Caco-2 (cell line): ENCODE results near the gene GPC6. TPM values are rescaled to one million over a fixed set of nuclear protein-coding genes. Genes with fewer than 3 reads are reported as not detected.
"Not testable (repeated sequence)": the region's sequence is repeated elsewhere in the genome, so short reads cannot be mapped to it uniquely, and the experiment has no call there.

ENCODE experiments used
- BruUV-seq: library from RNA; stranded (reverse); fragments of 400-500 nt; replicated peaks from 2 replicates; lab custom pipeline; 2021; lab: Mats Ljungman, UMichigan
- CTCF ChIA-PET: fragments of 300-600 bp; sonication (Branson Sonifier 250); formaldehyde crosslinking; loops from one replicate; lab custom pipeline; 2022; ENCODE audit warnings: antibody characterized with exemption; lab: Charles Lee
- POLR2A ChIA-PET: fragments of 300-600 bp; sonication (Branson Sonifier 250); formaldehyde crosslinking; loops from one replicate; lab custom pipeline; 2022; ENCODE audit warnings: antibody characterized with exemption; lab: Charles Lee
- DNase-seq, 2 experiments: peaks; one replicate each; pipeline versions ENCODE4 v3.0.0 to v3.0.0-alpha.2; 2020 to 2022
- H3K27me3 ChIP-seq: replicated peaks from 2 replicates; pipeline ENCODE4 v1.6.0; 2011; ENCODE audit warnings: low read length; ENCODE audit not compliant: control insufficient read depth, insufficient read depth
- H3K36me3 ChIP-seq: 2 replicates; pipeline ENCODE4 v1.5.1; 2011; ENCODE audit warnings: low read length; ENCODE audit not compliant: control insufficient read depth, insufficient read depth
- H3K4me1 ChIP-seq: fragments of 250-450 bp; sonication (Bioruptor Pico); 2 replicates; pipeline ENCODE4 v1.5.1; 2020; ENCODE audit warnings: mild to moderate bottlenecking
- H3K4me3 ChIP-seq: 2 replicates; pipeline ENCODE4 v1.5.1; 2011; ENCODE audit warnings: low read depth, mild to moderate bottlenecking, control low read depth, low read length
- H3K9me3 ChIP-seq: fragments of 250-450 bp; sonication (Bioruptor Pico); 2 replicates; pipeline ENCODE4 v1.5.1; 2020; ENCODE audit warnings: mild to moderate bottlenecking, moderate library complexity
- H3K27ac Mint-ChIP-seq: one replicate; pipeline ENCODE4 v1.8.0; 2022; ENCODE audit warnings: mixed read lengths; ENCODE audit not compliant: unreplicated experiment
- H3K27me3 Mint-ChIP-seq: one replicate; pipeline ENCODE4 v1.8.0; 2022; ENCODE audit warnings: mixed read lengths; ENCODE audit not compliant: insufficient read depth, unreplicated experiment
- H3K36me3 Mint-ChIP-seq: one replicate; pipeline ENCODE4 v1.8.0; 2022; ENCODE audit warnings: mild to moderate bottlenecking, mixed read lengths; ENCODE audit not compliant: insufficient read depth, unreplicated experiment
- H3K4me1 Mint-ChIP-seq: one replicate; pipeline ENCODE4 v1.8.0; 2022; ENCODE audit warnings: low read depth, mixed read lengths; ENCODE audit not compliant: unreplicated experiment
- H3K4me3 Mint-ChIP-seq: one replicate; pipeline ENCODE4 v1.8.0; 2022; ENCODE audit warnings: mild to moderate bottlenecking, moderate library complexity, mixed read lengths; ENCODE audit not compliant: unreplicated experiment
- H3K9me3 Mint-ChIP-seq: one replicate; pipeline ENCODE4 v1.8.0; 2022; ENCODE audit warnings: mixed read lengths; ENCODE audit not compliant: unreplicated experiment
- CTCF ChIP-seq, 2 experiments: fragments of 200-600 bp in 1 of 2; IDR thresholded peaks; 1 replicate in 1 of 2; 2 replicates in 1 of 2; pipeline versions ENCODE4 v1.5.1 to v1.8.0; 2011 to 2022; ENCODE audit warnings: antibody characterized with exemption in 1 of 2, control low read depth in 1 of 2, inconsistent platforms in 1 of 2, low read depth in 1 of 2, low read length in 1 of 2, mild to moderate bottlenecking in 1 of 2, moderate library complexity in 1 of 2; ENCODE audit not compliant: insufficient read depth in 1 of 2, severe bottlenecking in 1 of 2, unreplicated experiment in 1 of 2
- intact Hi-C: fragments of 100-400 bp; cut with micrococcal nuclease; formaldehyde crosslinking; loops from one replicate; pipeline ENCODE4 v1.10.0; 2022; ENCODE audit not compliant: unreplicated experiment
- total RNA-seq: library from RNA; stranded (reverse); gene quantifications from 2 replicates; pipeline ENCODE4 v1.2.3, GENCODE V29; 2022

The GPC6 gene
- total RNA-seq, 1 experiment from 2014 or later = 0.16 TPM

DNA sequence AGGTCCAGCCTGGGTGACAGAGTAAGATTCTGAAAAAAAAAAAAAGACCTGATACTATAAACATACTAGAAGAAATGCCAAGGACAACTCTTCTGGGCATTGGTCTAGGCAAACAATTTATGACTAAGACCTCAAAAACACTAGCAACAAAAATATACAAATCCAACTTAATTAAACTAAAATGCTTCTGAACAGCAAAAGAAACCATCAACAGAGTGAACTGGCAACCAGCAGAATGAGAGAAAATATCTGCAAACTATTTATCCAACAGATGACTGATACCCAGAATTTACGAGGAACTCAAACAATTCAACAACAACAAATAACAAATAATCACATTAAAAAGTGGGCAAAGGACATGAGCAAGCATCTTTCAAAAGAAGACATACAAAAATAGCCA, 26.8 kb upstream of the GPC6 start:
- CTCF ChIA-PET = no interaction called here
- intact Hi-C loops = loop anchor here (5.0 kb wide), 1 partner anchor 363 kb away; no protein-coding TSS in a partner anchor
- BruUV-seq = no TSS peak

GRCh38 chr13:93200626-93201025, 26.0 kb upstream of the GPC6 start:
- no peaks in the 10 kb centered on the region for H3K27me3 Mint-ChIP-seq
- H3K9me3 Mint-ChIP-seq = peaks cover 4% of the 10 kb centered on the region
- POLR2A ChIA-PET = no interaction called here
- H3K4me3 ChIP-seq = no peak overlapping the region
- no peak overlapping the region for H3K4me3 Mint-ChIP-seq
- no peaks in the 10 kb centered on the region for H3K36me3 ChIP-seq
- H3K4me1 Mint-ChIP-seq = peaks cover 6% of the 10 kb centered on the region
- no peaks in the 10 kb centered on the region for H3K36me3 Mint-ChIP-seq
- H3K27ac Mint-ChIP-seq = no peak overlapping the region
- no peak for DNase-seq
- H3K9me3 ChIP-seq = no peaks in the 10 kb centered on the region
- no TSS peak for BruUV-seq
- CTCF ChIA-PET = no interaction called here
- TF ChIP-seq CTCF (IDR thresholded peaks at IDR 0.05; ENCODE audit: insufficient read depth in 1 of 2, low read depth in 1 of 2, low read length in 1 of 2, severe bottlenecking in 1 of 2, unreplicated experiment in 1 of 2) = no peak
- H3K4me1 ChIP-seq = no peaks in the 10 kb centered on the region
- H3K27me3 ChIP-seq = no peaks in the 10 kb centered on the region
- intact Hi-C loops = loop anchor here (5.0 kb wide), 1 partner anchor 363 kb away; no protein-coding TSS in a partner anchor

More for the DNA sequence above, 26.8 kb upstream of the GPC6 start:
- peaks cover 11% of the 10 kb centered on the region for H3K9me3 Mint-ChIP-seq
- H3K27me3 Mint-ChIP-seq = no peaks in the 10 kb centered on the region
- TF ChIP-seq CTCF (IDR thresholded peaks at IDR 0.05; ENCODE audit: insufficient read depth in 1 of 2, low read depth in 1 of 2, low read length in 1 of 2, severe bottlenecking in 1 of 2, unreplicated experiment in 1 of 2) = no peak
- POLR2A ChIA-PET = no interaction called here
- no peak overlapping the region for H3K4me3 ChIP-seq
- no peaks in the 10 kb centered on the region for H3K4me1 ChIP-seq
- H3K27ac Mint-ChIP-seq = no peak overlapping the region
- no peaks in the 10 kb centered on the region for H3K36me3 Mint-ChIP-seq
- H3K36me3 ChIP-seq = no peaks in the 10 kb centered on the region
- H3K4me3 Mint-ChIP-seq = no peak overlapping the region
- H3K9me3 ChIP-seq = no peaks in the 10 kb centered on the region
- H3K4me1 Mint-ChIP-seq = peaks cover 6% of the 10 kb centered on the region
- DNase-seq = no peak
- no peaks in the 10 kb centered on the region for H3K27me3 ChIP-seq

DNA sequence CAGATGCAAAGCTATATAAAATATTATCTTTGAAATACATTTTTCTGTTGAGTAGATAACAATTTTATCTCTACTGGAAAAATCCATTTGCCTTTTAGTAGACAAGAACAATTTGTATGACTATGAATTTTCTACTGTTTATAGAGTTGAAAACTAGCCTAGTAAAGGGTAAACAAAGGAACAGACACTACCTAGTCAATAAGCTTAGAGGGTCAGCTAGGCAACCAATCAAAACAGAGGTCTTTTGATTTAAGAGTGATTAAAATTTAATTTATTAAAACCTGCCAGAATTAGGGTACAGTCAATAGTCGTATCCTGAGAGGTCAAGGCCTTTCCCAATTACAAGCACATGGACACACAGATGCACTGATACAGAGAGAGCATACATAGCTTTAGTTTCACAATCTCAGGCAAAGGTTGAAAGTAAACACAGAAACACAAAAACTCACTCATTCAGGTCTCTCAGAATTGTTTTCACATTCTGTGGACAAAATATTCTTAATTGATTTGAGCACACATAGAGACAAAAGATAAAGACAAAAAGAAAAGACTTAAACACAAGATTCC, 24.5 kb upstream of the GPC6 start:
- no peaks in the 10 kb centered on the region for H3K27me3 ChIP-seq
- no peaks in the 10 kb centered on the region for H3K4me1 ChIP-seq
- H3K36me3 ChIP-seq = no peaks in the 10 kb centered on the region
- Mint-ChIP-seq H3K4me1 (peaks cover 6% of the 10 kb centered on the region), H3K9me3 (no peaks in the 10 kb centered on the region), H3K27me3 (no peaks in the 10 kb centered on the region), H3K36me3 (no peaks in the 10 kb centered on the region), H3K27ac (no peak overlapping the region), H3K4me3 (no peak overlapping the region)
- no peaks in the 10 kb centered on the region for H3K9me3 ChIP-seq
- no TSS peak for BruUV-seq
- POLR2A ChIA-PET = no interaction called here
- intact Hi-C loops = loop anchor here (5.0 kb wide), 1 partner anchor 365 kb away; no protein-coding TSS in a partner anchor
- CTCF ChIA-PET = no interaction called here
- no peak for DNase-seq
- H3K4me3 ChIP-seq = no peak overlapping the region
- TF ChIP-seq CTCF (IDR thresholded peaks at IDR 0.05; ENCODE audit: insufficient read depth in 1 of 2, low read depth in 1 of 2, low read length in 1 of 2, severe bottlenecking in 1 of 2, unreplicated experiment in 1 of 2) = no peak

DNA sequence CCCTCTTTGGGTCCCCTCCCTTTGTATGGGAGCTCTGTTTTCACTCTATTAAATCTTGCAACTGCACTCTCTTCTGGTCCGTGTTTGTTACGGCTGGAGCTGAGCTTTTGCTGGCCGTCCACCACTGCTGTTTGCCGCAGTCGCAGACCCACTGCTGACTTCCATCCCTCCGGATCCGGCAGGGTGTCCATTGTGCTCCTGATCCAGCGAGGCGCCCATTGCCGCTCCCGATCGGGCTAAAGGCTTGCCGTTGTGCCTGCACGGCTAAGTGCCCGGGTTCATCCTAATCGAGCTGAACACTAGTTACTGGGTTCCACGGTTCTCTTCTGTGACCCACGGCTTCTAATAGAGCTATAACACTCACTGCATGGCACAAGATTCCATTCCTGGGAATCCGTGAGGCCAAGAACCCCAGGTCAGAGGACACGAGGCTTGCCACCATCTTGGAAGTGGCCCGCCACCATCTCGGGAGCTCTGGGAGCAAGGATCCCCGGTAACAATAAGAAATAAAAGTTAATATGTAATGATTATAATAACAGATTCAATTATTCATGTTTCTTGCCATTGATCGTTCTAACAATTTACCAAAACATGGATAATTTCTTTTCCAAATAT, 19.7 kb upstream of the GPC6 start:
- H3K4me1 Mint-ChIP-seq, H3K27me3 ChIP-seq, BruUV-seq, H3K9me3 Mint-ChIP-seq, H3K4me3 ChIP-seq, intact Hi-C loops, H3K36me3 ChIP-seq, H3K9me3 ChIP-seq, POLR2A ChIA-PET, H3K27ac Mint-ChIP-seq, H3K4me1 ChIP-seq, H3K36me3 Mint-ChIP-seq, CTCF ChIA-PET, DNase-seq, H3K27me3 Mint-ChIP-seq, H3K4me3 Mint-ChIP-seq: not testable (repeated sequence)
